ENCODE data around the gene CCDC69. TPM values are rescaled to one million over a fixed set of nuclear protein-coding genes. Genes with fewer than 3 reads are reported as not detected.

The CCDC69 gene
- total RNA-seq, 4 donors from 2014 or later: 118 to 287 (median 228) TPM

- DNase-seq (ENCODE audit: low spot score) (no peak), ATAC-seq (ENCODE audit: low FRiP score) (no peak)
- TF ChIP-seq CTCF (IDR thresholded peaks at IDR 0.05): no peak
Measured at GRCh38 chr5:151253605-151253950, 29.7 kb upstream of the CCDC69 start.

GRCh38 chr5:151252762-151253604 lies 29.1 kb upstream of the CCDC69 start, which contains the start of gene GM2A:
TSS of gene GM2A (plus strand) at chr5:151253185. CDS start at chr5:151253217, 32 bp downstream.
- peak; percentile 94 for DNase-seq (ENCODE audit: low spot score)
- ATAC-seq (ENCODE audit: low FRiP score): peak; percentile 98
- no peak for TF ChIP-seq CTCF (IDR thresholded peaks at IDR 0.05)

- TF ChIP-seq CTCF (IDR thresholded peaks at IDR 0.05): no peak
- no peak for DNase-seq (ENCODE audit: low spot score)
- no peak for ATAC-seq (ENCODE audit: low FRiP score)
Measured at GRCh38 chr5:151251621-151252020, 27.7 kb upstream of the CCDC69 start.

- ATAC-seq (ENCODE audit: low FRiP score): no peak
- DNase-seq (ENCODE audit: low spot score): no peak
- no peak for TF ChIP-seq CTCF (IDR thresholded peaks at IDR 0.05)
Measured at GRCh38 chr5:151251001-151251551, 27.2 kb upstream of the CCDC69 start.

- no peak for TF ChIP-seq CTCF (IDR thresholded peaks at IDR 0.05)
- DNase-seq (ENCODE audit: low spot score) (no peak), ATAC-seq (ENCODE audit: low FRiP score) (no peak)
Measured at GRCh38 chr5:151250346-151251000, 26.6 kb upstream of the CCDC69 start.

GRCh38 chr5:151249281-151249680 lies 25.4 kb upstream of the CCDC69 start:
- DNase-seq (ENCODE audit: low spot score) (no peak), ATAC-seq (ENCODE audit: low FRiP score) (no peak)
- no peak for TF ChIP-seq CTCF (IDR thresholded peaks at IDR 0.05)
